Testis (tissue), 2 donors: ENCODE data around the gene VWCE.

Experiments
- POLR2A ChIP-seq: fragments of 450-650 bp; IDR thresholded peaks from one replicate; pipeline ENCODE4 v1.6.1; 2017; ENCODE audit warnings: antibody characterized with exemption, mild to moderate bottlenecking, moderate library complexity
- TF ChIP-seq, protein P1 (sequence below), 3 experiments: fragments of 450-650 bp in 2 of 3; fragments of 200-600 bp in 1 of 3; sonication (generic) in 1 of 3; IDR thresholded peaks; one replicate each; pipeline ENCODE4 v1.5.1; 2016 to 2019; ENCODE audit warnings: antibody characterized with exemption in 3 of 3, mild to moderate bottlenecking in 2 of 3, moderate library complexity in 1 of 3

DNA sequence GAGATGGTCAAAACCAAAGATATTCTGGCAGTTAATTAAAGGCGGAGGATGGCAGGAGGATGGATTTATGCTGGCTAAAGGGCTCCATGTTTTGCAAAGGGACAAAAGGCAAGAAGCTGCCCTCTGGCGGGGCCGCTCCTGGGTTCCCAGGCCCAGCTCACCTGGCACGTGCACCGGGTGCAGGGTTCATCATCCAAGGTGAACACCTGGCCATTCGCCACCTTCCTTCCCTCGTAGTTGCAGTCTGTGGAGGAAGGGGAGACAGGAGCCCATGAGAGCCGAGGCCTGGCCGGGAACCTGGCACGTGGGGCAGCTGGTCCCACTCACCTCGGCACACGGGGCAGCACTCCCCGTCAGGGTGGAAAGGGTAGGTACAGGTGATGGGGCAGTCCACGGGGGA is 30.3 kb downstream of the VWCE start:
- TF ChIP-seq, protein P1, sequence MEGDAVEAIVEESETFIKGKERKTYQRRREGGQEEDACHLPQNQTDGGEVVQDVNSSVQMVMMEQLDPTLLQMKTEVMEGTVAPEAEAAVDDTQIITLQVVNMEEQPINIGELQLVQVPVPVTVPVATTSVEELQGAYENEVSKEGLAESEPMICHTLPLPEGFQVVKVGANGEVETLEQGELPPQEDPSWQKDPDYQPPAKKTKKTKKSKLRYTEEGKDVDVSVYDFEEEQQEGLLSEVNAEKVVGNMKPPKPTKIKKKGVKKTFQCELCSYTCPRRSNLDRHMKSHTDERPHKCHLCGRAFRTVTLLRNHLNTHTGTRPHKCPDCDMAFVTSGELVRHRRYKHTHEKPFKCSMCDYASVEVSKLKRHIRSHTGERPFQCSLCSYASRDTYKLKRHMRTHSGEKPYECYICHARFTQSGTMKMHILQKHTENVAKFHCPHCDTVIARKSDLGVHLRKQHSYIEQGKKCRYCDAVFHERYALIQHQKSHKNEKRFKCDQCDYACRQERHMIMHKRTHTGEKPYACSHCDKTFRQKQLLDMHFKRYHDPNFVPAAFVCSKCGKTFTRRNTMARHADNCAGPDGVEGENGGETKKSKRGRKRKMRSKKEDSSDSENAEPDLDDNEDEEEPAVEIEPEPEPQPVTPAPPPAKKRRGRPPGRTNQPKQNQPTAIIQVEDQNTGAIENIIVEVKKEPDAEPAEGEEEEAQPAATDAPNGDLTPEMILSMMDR (IDR thresholded peaks at IDR 0.05): no peak
- TF ChIP-seq POLR2A: no peak
